Measurements from ENCODE around the gene SMC1A.

GRCh38 chrX:53333853-53334252 is 88.6 kb downstream of the SMC1A start:
- TF ChIP-seq, protein P1, sequence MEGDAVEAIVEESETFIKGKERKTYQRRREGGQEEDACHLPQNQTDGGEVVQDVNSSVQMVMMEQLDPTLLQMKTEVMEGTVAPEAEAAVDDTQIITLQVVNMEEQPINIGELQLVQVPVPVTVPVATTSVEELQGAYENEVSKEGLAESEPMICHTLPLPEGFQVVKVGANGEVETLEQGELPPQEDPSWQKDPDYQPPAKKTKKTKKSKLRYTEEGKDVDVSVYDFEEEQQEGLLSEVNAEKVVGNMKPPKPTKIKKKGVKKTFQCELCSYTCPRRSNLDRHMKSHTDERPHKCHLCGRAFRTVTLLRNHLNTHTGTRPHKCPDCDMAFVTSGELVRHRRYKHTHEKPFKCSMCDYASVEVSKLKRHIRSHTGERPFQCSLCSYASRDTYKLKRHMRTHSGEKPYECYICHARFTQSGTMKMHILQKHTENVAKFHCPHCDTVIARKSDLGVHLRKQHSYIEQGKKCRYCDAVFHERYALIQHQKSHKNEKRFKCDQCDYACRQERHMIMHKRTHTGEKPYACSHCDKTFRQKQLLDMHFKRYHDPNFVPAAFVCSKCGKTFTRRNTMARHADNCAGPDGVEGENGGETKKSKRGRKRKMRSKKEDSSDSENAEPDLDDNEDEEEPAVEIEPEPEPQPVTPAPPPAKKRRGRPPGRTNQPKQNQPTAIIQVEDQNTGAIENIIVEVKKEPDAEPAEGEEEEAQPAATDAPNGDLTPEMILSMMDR (IDR thresholded peaks at IDR 0.05), result no peak
- TF ChIP-seq POLR2A (IDR thresholded peaks at IDR 0.05; ENCODE audit: low read depth), result no peak
- no peak for TF ChIP-seq POLR2AphosphoS5 (IDR thresholded peaks at IDR 0.05)

All from esophagus muscularis mucosa (tissue), 3 donors.